Keratinocyte (primary cell): ENCODE measurements around the gene MAPK4. TPM values are rescaled to one million over a fixed set of nuclear protein-coding genes. Genes with fewer than 3 reads are reported as not detected.

ENCODE experiments used
- DNase-seq: peaks from one replicate; pipeline ENCODE4 v3.0.0-alpha.2; 2011; ENCODE audit warnings: low read depth, missing footprints, low spot score
- FAIRE-seq: peaks from 2 replicates; lab custom pipeline; 2011; peaks lifted over from hg19 to GRCh38; lab: Jason Lieb, UNC
- H2AFZ ChIP-seq: 2 replicates; pipeline ENCODE4 v1.6.0; 2012; ENCODE audit warnings: low read length, control low read depth, inconsistent platforms; ENCODE audit not compliant: control insufficient read depth
- H3K27ac ChIP-seq: 2 replicates; pipeline ENCODE4 v1.5.1; 2011; ENCODE audit warnings: low read length; ENCODE audit not compliant: control insufficient read depth, insufficient read depth
- H3K27me3 ChIP-seq: 3 replicates; pipeline ENCODE4 v1.6.0; 2011; ENCODE audit warnings: low read length; ENCODE audit not compliant: control insufficient read depth, insufficient read depth; ENCODE audit errors: extremely low read depth
- H3K36me3 ChIP-seq, 2 experiments: 2 replicates in 1 of 2; 3 replicates in 1 of 2; pipeline ENCODE4 v1.5.1; 2011; ENCODE audit warnings: low read length in 2 of 2, mild to moderate bottlenecking in 1 of 2; ENCODE audit not compliant: control insufficient read depth in 2 of 2, insufficient read depth in 2 of 2; ENCODE audit errors: extremely low read depth in 1 of 2
- H3K4me1 ChIP-seq: 3 replicates; pipeline ENCODE4 v1.5.1; 2011; ENCODE audit warnings: low read length; ENCODE audit not compliant: control insufficient read depth, insufficient read depth; ENCODE audit errors: extremely low read depth
- H3K4me2 ChIP-seq: 3 replicates; pipeline ENCODE4 v1.6.0; 2011; ENCODE audit warnings: low read depth, low read length; ENCODE audit not compliant: control insufficient read depth, insufficient read depth; ENCODE audit errors: extremely low read depth
- H3K4me3 ChIP-seq, 3 experiments: fragments of 200-600 bp in 1 of 3; sonication (generic) in 1 of 3; 2 replicates in 2 of 3; 3 replicates in 1 of 3; pipeline ENCODE4 v1.5.1; 2011 to 2016; ENCODE audit warnings: low read length in 3 of 3, mild to moderate bottlenecking in 3 of 3, control low read depth in 2 of 3, inconsistent platforms in 1 of 3, low read depth in 1 of 3, mixed read lengths in 1 of 3, mixed run types in 1 of 3, moderate library complexity in 1 of 3; ENCODE audit not compliant: control insufficient read depth in 2 of 3, insufficient read depth in 2 of 3; ENCODE audit errors: extremely low read depth in 1 of 3
- H3K79me2 ChIP-seq: 2 replicates; pipeline ENCODE4 v1.6.0; 2012; ENCODE audit warnings: low read length; ENCODE audit not compliant: control insufficient read depth, insufficient read depth
- H3K9ac ChIP-seq: 3 replicates; pipeline ENCODE4 v1.6.0; 2011; ENCODE audit warnings: low read length; ENCODE audit not compliant: control insufficient read depth, insufficient read depth; ENCODE audit errors: extremely low read depth
- H3K9me1 ChIP-seq: 3 replicates; pipeline ENCODE4 v1.6.0; 2011; ENCODE audit warnings: low read length; ENCODE audit not compliant: control insufficient read depth, insufficient read depth; ENCODE audit errors: extremely low read depth
- H3K9me3 ChIP-seq: 2 replicates; pipeline ENCODE4 v1.5.1; 2012; ENCODE audit warnings: low read depth, low read length; ENCODE audit not compliant: control insufficient read depth
- H4K20me1 ChIP-seq: 3 replicates; pipeline ENCODE4 v1.6.0; 2011; ENCODE audit warnings: low read length; ENCODE audit not compliant: control insufficient read depth, insufficient read depth; ENCODE audit errors: extremely low read depth
- EZH2 ChIP-seq: IDR thresholded peaks from one replicate; pipeline ENCODE4 v1.6.1; 2012; ENCODE audit warnings: inconsistent platforms, mild to moderate bottlenecking, low read length, moderate library complexity
- dilution Hi-C: fragments of 300-500 bp; cut with MboI; formaldehyde crosslinking; loops from one replicate; pipeline ENCODE4 v1.7.0; 2020; ENCODE audit warnings: low sequenced_read_pairs; ENCODE audit not compliant: extremely low pct_ligation_motif_present
- polyA plus RNA-seq, 5 experiments: library from polyadenylated mRNA; depleted of rRNA in 3 of 5; stranded (reverse) in 3 of 5; stranded (forward) in 1 of 5; unstranded in 1 of 5; fragments of >200 nt; gene quantifications; 1 replicate in 1 of 5; 2 replicates in 3 of 5; 3 replicates in 1 of 5; pipeline versions ENCODE4 v1.2.1 to v1.2.3, GENCODE V29; 2011 to 2012; ENCODE audit warnings: missing spikeins in 2 of 5, low read depth in 1 of 5, low replicate concordance in 1 of 5
- TF ChIP-seq, protein P1 (sequence below), 3 experiments: IDR thresholded peaks in 1 of 3; conservative IDR thresholded peaks in 1 of 3; optimal IDR thresholded peaks in 1 of 3; 2 replicates in 2 of 3; 3 replicates in 1 of 3; pipeline versions ENCODE3 to v1.5.1; 2011; ENCODE audit warnings: low read length in 3 of 3, mild to moderate bottlenecking in 3 of 3, moderate library complexity in 2 of 3, control low read depth in 1 of 3, inconsistent platforms in 1 of 3; ENCODE audit not compliant: insufficient read depth in 2 of 3; ENCODE audit errors: extremely low read depth in 1 of 3

Gene MAPK4
- polyA plus RNA-seq, 1 donor (not counting 4 experiments of a cell fraction or from before 2014, with no cell fraction given), result not detected

- Histone ChIP-seq H3K27me3 (no peaks in the 10 kb centered on the region), H3K9me1 (no peaks in the 10 kb centered on the region), H3K79me2 (no peaks in the 10 kb centered on the region), H3K4me2 (no peak overlapping the region), H2AFZ (no peak overlapping the region), H3K4me1 (no peaks in the 10 kb centered on the region), H3K36me3 (no peaks in the 10 kb centered on the region), H3K4me3 (no peak overlapping the region), H4K20me1 (no peaks in the 10 kb centered on the region), H3K9ac (no peak overlapping the region), H3K9me3 (no peaks in the 10 kb centered on the region), H3K27ac (no peak overlapping the region)
- DNase-seq, result no peak
- TF ChIP-seq, protein P1, sequence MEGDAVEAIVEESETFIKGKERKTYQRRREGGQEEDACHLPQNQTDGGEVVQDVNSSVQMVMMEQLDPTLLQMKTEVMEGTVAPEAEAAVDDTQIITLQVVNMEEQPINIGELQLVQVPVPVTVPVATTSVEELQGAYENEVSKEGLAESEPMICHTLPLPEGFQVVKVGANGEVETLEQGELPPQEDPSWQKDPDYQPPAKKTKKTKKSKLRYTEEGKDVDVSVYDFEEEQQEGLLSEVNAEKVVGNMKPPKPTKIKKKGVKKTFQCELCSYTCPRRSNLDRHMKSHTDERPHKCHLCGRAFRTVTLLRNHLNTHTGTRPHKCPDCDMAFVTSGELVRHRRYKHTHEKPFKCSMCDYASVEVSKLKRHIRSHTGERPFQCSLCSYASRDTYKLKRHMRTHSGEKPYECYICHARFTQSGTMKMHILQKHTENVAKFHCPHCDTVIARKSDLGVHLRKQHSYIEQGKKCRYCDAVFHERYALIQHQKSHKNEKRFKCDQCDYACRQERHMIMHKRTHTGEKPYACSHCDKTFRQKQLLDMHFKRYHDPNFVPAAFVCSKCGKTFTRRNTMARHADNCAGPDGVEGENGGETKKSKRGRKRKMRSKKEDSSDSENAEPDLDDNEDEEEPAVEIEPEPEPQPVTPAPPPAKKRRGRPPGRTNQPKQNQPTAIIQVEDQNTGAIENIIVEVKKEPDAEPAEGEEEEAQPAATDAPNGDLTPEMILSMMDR (optimal IDR thresholded peaks at IDR 0.05 in 1 of 3, IDR thresholded peaks at IDR 0.05 in 1 of 3, conservative IDR thresholded peaks at IDR 0.05 in 1 of 3; ENCODE audit: extremely low read depth in 1 of 3, insufficient read depth in 2 of 3, low read length in 3 of 3), result no peak
- dilution Hi-C loops, result no loop called here
- FAIRE-seq, result no peak
Observed at GRCh38 chr18:50769463-50769862, 209.6 kb downstream of the MAPK4 start.

DNA sequence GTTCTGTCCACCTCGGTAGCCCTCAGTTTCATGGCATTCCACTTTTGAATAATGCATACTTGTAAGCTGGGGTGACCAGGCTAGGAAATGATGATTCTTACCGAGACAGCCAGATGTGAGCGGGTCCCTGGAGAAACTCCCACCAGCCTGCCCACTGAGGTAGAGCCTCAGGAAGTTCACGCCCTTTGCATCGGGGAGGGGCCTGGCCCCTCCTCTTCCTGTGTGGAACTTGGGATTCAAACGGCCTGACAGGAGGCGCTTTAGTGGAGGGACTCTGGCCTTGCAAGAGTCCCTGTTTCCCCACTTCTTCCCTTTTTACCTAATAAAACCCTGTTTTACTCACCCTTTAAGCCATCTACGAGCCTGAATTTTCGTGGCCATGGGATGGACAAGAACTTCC is 215.3 kb downstream of the MAPK4 start:
- FAIRE-seq (no peak), DNase-seq (no peak)
- Histone ChIP-seq H3K27me3 (no peaks in the 10 kb centered on the region), H3K9me3 (no peaks in the 10 kb centered on the region), H4K20me1 (no peaks in the 10 kb centered on the region), H3K4me2 (no peak overlapping the region), H3K9ac (no peak overlapping the region), H2AFZ (no peak overlapping the region), H3K4me3 (no peak overlapping the region), H3K36me3 (no peaks in the 10 kb centered on the region), H3K27ac (no peak overlapping the region), H3K79me2 (no peaks in the 10 kb centered on the region), H3K4me1 (no peaks in the 10 kb centered on the region), H3K9me1 (no peaks in the 10 kb centered on the region)
- dilution Hi-C loops, result no loop called here
- TF ChIP-seq, protein P1 (optimal IDR thresholded peaks at IDR 0.05 in 1 of 3, IDR thresholded peaks at IDR 0.05 in 1 of 3, conservative IDR thresholded peaks at IDR 0.05 in 1 of 3; ENCODE audit: extremely low read depth in 1 of 3, insufficient read depth in 2 of 3, low read length in 3 of 3), result no peak
- TF ChIP-seq EZH2, result no peak
